Fibroblast of pulmonary artery (primary cell): Measurements from ENCODE around the gene ARHGEF38.
A peak's percentile ranks its signal among the peaks of the same experiment; 100 is the strongest.
"Not testable (repeated sequence)": the region's sequence is repeated elsewhere in the genome, so short reads cannot be mapped to it uniquely, and the experiment has no call there.

Experiments used
- DNase-seq: peaks from one replicate; pipeline ENCODE4 v3.0.0-alpha.2; 2010; ENCODE audit warnings: low read depth
- H3K4me3 ChIP-seq: replicated peaks from 2 replicates; pipeline ENCODE4 v1.5.1; 2011; ENCODE audit warnings: low read depth, mild to moderate bottlenecking, control low read depth, low read length, moderate library complexity
- CTCF ChIP-seq: IDR thresholded peaks from 2 replicates; pipeline ENCODE4 v1.5.1; 2011; ENCODE audit warnings: mild to moderate bottlenecking, control low read depth, low read length, inconsistent platforms; ENCODE audit errors: missing control alignments

ARHGEF38 gene

GRCh38 chr4:105600951-105601350 is 48.5 kb downstream of the ARHGEF38 start:
- no peak overlapping the region for H3K4me3 ChIP-seq
- DNase-seq: no peak
- TF ChIP-seq CTCF: no peak

GRCh38 chr4:105601406-105601805 is 49.0 kb downstream of the ARHGEF38 start:
- DNase-seq: no peak
- TF ChIP-seq CTCF: no peak
- H3K4me3 ChIP-seq: no peak overlapping the region

GRCh38 chr4:105603158-105603557 is 50.7 kb downstream of the ARHGEF38 start:
- H3K4me3 ChIP-seq: no peak overlapping the region
- no peak for DNase-seq
- no peak for TF ChIP-seq CTCF

GRCh38 chr4:105605493-105605892 is 53.1 kb downstream of the ARHGEF38 start:
- H3K4me3 ChIP-seq: no peak overlapping the region
- DNase-seq: peak; percentile 54
- TF ChIP-seq CTCF: no peak

GRCh38 chr4:105607876-105608275 is 55.5 kb downstream of the ARHGEF38 start:
- DNase-seq: no peak
- H3K4me3 ChIP-seq: no peak overlapping the region
- TF ChIP-seq CTCF: no peak

- DNase-seq, H3K4me3 ChIP-seq: not testable (repeated sequence)
Measured at GRCh38 chr4:105609819-105610218, 57.4 kb downstream of the ARHGEF38 start.

- no peak for DNase-seq
- H3K4me3 ChIP-seq: no peak overlapping the region
- no peak for TF ChIP-seq CTCF
Measured at GRCh38 chr4:105613306-105613705, 60.9 kb downstream of the ARHGEF38 start.
